Liver (tissue), 3 donors: Measurements from ENCODE around the gene CORO2A.

Source experiments
- EGR1 ChIP-seq, 2 donors: IDR thresholded peaks; 2 replicates each; pipeline ENCODE4 v1.6.1; 2016 to 2018; ENCODE audit warnings: antibody characterized with exemption in 2 of 2, low read depth in 2 of 2
- HNF4G ChIP-seq: IDR thresholded peaks from 2 replicates; pipeline ENCODE4 v1.6.1; 2016; ENCODE audit warnings: antibody characterized with exemption
- RAD21 ChIP-seq, 2 donors: IDR thresholded peaks; 2 replicates each; pipeline ENCODE4 v1.6.1; 2016; ENCODE audit warnings: antibody characterized with exemption in 2 of 2, mild to moderate bottlenecking in 2 of 2
- SP1 ChIP-seq: IDR thresholded peaks from 2 replicates; pipeline ENCODE4 v1.6.1; 2018; ENCODE audit warnings: antibody characterized with exemption, mild to moderate bottlenecking
- TF ChIP-seq, protein P1 (sequence below): fragments of 150-350 bp; IDR thresholded peaks from 2 replicates; pipeline ENCODE4 v1.5.1; 2017; ENCODE audit warnings: improper control_type of control experiment, low read depth, low read length; ENCODE audit not compliant: missing input control
- TF ChIP-seq, protein P2 (sequence below): IDR thresholded peaks from 2 replicates; pipeline ENCODE4 v1.6.1; 2016; ENCODE audit warnings: antibody characterized with exemption
- TF ChIP-seq, protein P3 (sequence below): IDR thresholded peaks from 2 replicates; pipeline ENCODE4 v1.6.1; 2016; ENCODE audit warnings: antibody characterized with exemption
- donor health status: healthy.
- donor health status: healthy.

DNA sequence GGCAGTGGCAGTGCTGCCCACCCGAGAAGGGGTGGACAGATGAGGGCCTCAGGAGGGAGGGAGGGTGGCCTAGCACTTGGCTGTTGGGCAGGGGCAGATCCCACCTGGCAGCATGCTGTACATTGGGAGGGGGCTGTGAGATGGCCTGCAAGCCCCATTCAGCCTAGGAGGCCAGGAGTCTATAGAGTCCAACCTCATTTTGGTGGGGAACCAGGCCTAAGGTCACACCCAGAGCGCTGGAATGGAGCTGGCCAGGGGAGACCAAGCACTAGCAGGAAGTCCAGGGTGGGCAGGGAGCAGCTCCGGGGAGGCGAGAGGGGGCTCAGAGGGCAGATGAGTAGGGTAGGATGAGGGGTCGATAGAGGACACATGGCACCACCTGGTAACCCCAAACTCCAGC is 96.3 kb downstream of the CORO2A start:
- TF ChIP-seq, protein P1, sequence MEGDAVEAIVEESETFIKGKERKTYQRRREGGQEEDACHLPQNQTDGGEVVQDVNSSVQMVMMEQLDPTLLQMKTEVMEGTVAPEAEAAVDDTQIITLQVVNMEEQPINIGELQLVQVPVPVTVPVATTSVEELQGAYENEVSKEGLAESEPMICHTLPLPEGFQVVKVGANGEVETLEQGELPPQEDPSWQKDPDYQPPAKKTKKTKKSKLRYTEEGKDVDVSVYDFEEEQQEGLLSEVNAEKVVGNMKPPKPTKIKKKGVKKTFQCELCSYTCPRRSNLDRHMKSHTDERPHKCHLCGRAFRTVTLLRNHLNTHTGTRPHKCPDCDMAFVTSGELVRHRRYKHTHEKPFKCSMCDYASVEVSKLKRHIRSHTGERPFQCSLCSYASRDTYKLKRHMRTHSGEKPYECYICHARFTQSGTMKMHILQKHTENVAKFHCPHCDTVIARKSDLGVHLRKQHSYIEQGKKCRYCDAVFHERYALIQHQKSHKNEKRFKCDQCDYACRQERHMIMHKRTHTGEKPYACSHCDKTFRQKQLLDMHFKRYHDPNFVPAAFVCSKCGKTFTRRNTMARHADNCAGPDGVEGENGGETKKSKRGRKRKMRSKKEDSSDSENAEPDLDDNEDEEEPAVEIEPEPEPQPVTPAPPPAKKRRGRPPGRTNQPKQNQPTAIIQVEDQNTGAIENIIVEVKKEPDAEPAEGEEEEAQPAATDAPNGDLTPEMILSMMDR = no peak
- TF ChIP-seq, protein P2, sequence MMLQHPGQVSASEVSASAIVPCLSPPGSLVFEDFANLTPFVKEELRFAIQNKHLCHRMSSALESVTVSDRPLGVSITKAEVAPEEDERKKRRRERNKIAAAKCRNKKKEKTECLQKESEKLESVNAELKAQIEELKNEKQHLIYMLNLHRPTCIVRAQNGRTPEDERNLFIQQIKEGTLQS = no peak
- TF ChIP-seq RAD21 (IDR thresholded peaks at IDR 0.05) (no peak), HNF4G (no peak), SP1 (no peak), EGR1 (IDR thresholded peaks at IDR 0.05; ENCODE audit: low read depth in 2 of 2) (no peak)
- TF ChIP-seq, protein P3, sequence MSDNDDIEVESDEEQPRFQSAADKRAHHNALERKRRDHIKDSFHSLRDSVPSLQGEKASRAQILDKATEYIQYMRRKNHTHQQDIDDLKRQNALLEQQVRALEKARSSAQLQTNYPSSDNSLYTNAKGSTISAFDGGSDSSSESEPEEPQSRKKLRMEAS = no peak
